RWPE2 (cell line): ENCODE data around the gene SORT1.

Source experiments
- ATAC-seq: fragments of 200-7000 bp; cut with Tn5 transposase; 3 replicates; pipeline ENCODE4 v1.9.1; 2021; ENCODE audit warnings: low read depth
- DNase-seq: peaks from one replicate; pipeline ENCODE4 v3.0.0-alpha.2; 2020; ENCODE audit warnings: low spot score
- H3K27ac ChIP-seq: fragments of 450-650 bp; 2 replicates; pipeline ENCODE4 v1.5.1; 2017; ENCODE audit warnings: mild to moderate bottlenecking; ENCODE audit not compliant: poor library complexity, severe bottlenecking
- H3K27me3 ChIP-seq: fragments of 250-450 bp; sonication (Bioruptor Pico); 2 replicates; pipeline ENCODE4 v1.5.1; 2021; ENCODE audit warnings: mild to moderate bottlenecking, moderate library complexity; ENCODE audit not compliant: insufficient read depth, poor library complexity, severe bottlenecking
- H3K36me3 ChIP-seq: fragments of 250-450 bp; sonication (Bioruptor Pico); 2 replicates; pipeline ENCODE4 v1.5.1; 2020; ENCODE audit warnings: low read depth, mild to moderate bottlenecking, moderate library complexity
- H3K4me1 ChIP-seq: fragments of 250-450 bp; sonication (Bioruptor Pico); 2 replicates; pipeline ENCODE4 v1.5.1; 2021; ENCODE audit warnings: mild to moderate bottlenecking, moderate library complexity; ENCODE audit not compliant: insufficient read depth, poor library complexity, severe bottlenecking
- H3K4me3 ChIP-seq: fragments of 250-450 bp; sonication (Bioruptor Pico); 2 replicates; pipeline ENCODE4 v1.5.1; 2021; ENCODE audit warnings: mild to moderate bottlenecking, moderate library complexity; ENCODE audit not compliant: severe bottlenecking
- H3K9me3 ChIP-seq: fragments of 250-450 bp; sonication (Bioruptor Pico); 2 replicates; pipeline ENCODE4 v1.5.1; 2021; ENCODE audit warnings: mild to moderate bottlenecking, moderate library complexity; ENCODE audit not compliant: severe bottlenecking
- CTCF ChIP-seq: fragments of 450-650 bp; IDR thresholded peaks from one replicate; pipeline ENCODE4 v1.5.1; 2017; ENCODE audit warnings: mild to moderate bottlenecking, moderate library complexity; ENCODE audit not compliant: poor library complexity, severe bottlenecking

SORT1 gene

GRCh38 chr1:109270623-109271317 lies 126.9 kb downstream of the SORT1 start:
- DNase-seq (no peak), ATAC-seq (no peak)
- no peak for TF ChIP-seq CTCF
- Histone ChIP-seq H3K27ac (no peak overlapping the region), H3K9me3 (no peaks in the 10 kb centered on the region), H3K36me3 (peaks cover 12% of the 10 kb centered on the region), H3K4me3 (no peak overlapping the region), H3K4me1 (peaks cover 25% of the 10 kb centered on the region), H3K27me3 (no peaks in the 10 kb centered on the region)

GRCh38 chr1:109269981-109270622 lies 127.6 kb downstream of the SORT1 start:
- no peak for TF ChIP-seq CTCF
- H3K4me3 ChIP-seq: no peak overlapping the region
- no peak overlapping the region for H3K27ac ChIP-seq
- H3K27me3 ChIP-seq: no peaks in the 10 kb centered on the region
- ATAC-seq: no peak
- peaks cover 19% of the 10 kb centered on the region for H3K36me3 ChIP-seq
- peaks cover 19% of the 10 kb centered on the region for H3K4me1 ChIP-seq
- H3K9me3 ChIP-seq: no peaks in the 10 kb centered on the region
- DNase-seq: no peak

GRCh38 chr1:109269212-109269980 lies 128.3 kb downstream of the SORT1 start:
- no peak for ATAC-seq

GRCh38 chr1:109268431-109269211 lies 129.1 kb downstream of the SORT1 start:
- DNase-seq (no peak), ATAC-seq (no peak)
- H3K4me1 ChIP-seq: peaks cover 8% of the 10 kb centered on the region
- TF ChIP-seq CTCF: no peak
- H3K36me3 ChIP-seq: peaks cover 25% of the 10 kb centered on the region
- no peak overlapping the region for H3K27ac ChIP-seq
- H3K27me3 ChIP-seq: no peaks in the 10 kb centered on the region
- H3K9me3 ChIP-seq: no peaks in the 10 kb centered on the region
- H3K4me3 ChIP-seq: no peak overlapping the region

More at GRCh38 chr1:109269212-109269980, 128.3 kb downstream of the SORT1 start:
- H3K27ac ChIP-seq: no peak overlapping the region
- peaks cover 13% of the 10 kb centered on the region for H3K4me1 ChIP-seq
- no peaks in the 10 kb centered on the region for H3K9me3 ChIP-seq
- no peak for TF ChIP-seq CTCF
- no peak for DNase-seq
- no peaks in the 10 kb centered on the region for H3K27me3 ChIP-seq
- H3K36me3 ChIP-seq: peaks cover 24% of the 10 kb centered on the region
- H3K4me3 ChIP-seq: no peak overlapping the region
